GM23338 (cell line): ENCODE results near the gene UBXN11. TPM values are rescaled to one million over a fixed set of nuclear protein-coding genes. Genes with fewer than 3 reads are reported as not detected.

Experiments
- ATAC-seq: fragments of 200-7000 bp; cut with Tn5 transposase; 3 replicates; pipeline ENCODE4 v1.9.1; 2020
- DNase-seq: peaks from one replicate; pipeline ENCODE4 v3.0.0-alpha.2; 2015; ENCODE audit warnings: low spot score
- H2AFZ ChIP-seq: fragments of 200-600 bp; sonication (generic); 2 replicates; pipeline ENCODE4 v1.8.0; 2016; ENCODE audit warnings: antibody characterized with exemption, mild to moderate bottlenecking, moderate library complexity
- H3F3A ChIP-seq: fragments of 200-600 bp; sonication (generic); replicated peaks from 2 replicates; pipeline ENCODE4 v1.8.0; 2017; ENCODE audit warnings: antibody characterized with exemption, mixed run types, low read depth
- H3K27ac ChIP-seq: fragments of 200-600 bp; sonication (generic); 2 replicates; pipeline ENCODE4 v1.6.1; 2016; ENCODE audit warnings: low read depth
- H3K27me3 ChIP-seq: fragments of 200-600 bp; sonication (generic); 2 replicates; pipeline ENCODE4 v1.8.0; 2016; ENCODE audit warnings: mild to moderate bottlenecking, mixed run types, moderate library complexity; ENCODE audit not compliant: insufficient read depth
- H3K36me3 ChIP-seq: fragments of 200-600 bp; sonication (generic); 2 replicates; pipeline ENCODE4 v1.8.0; 2016; ENCODE audit warnings: mild to moderate bottlenecking; ENCODE audit not compliant: insufficient read depth
- H3K4me1 ChIP-seq: fragments of 200-600 bp; sonication (generic); 2 replicates; pipeline ENCODE4 v1.8.0; 2016; ENCODE audit warnings: mild to moderate bottlenecking, moderate library complexity; ENCODE audit not compliant: insufficient read depth
- H3K4me2 ChIP-seq: fragments of 200-600 bp; sonication (generic); 2 replicates; pipeline ENCODE4 v1.7.1; 2017; ENCODE audit warnings: mixed run types
- H3K4me3 ChIP-seq: fragments of 200-600 bp; sonication (generic); 2 replicates; pipeline ENCODE4 v1.6.1; 2016; ENCODE audit warnings: mixed run types
- H3K79me2 ChIP-seq: fragments of 200-600 bp; sonication (generic); replicated peaks from 2 replicates; pipeline ENCODE4 v1.8.0; 2017; ENCODE audit warnings: mild to moderate bottlenecking; ENCODE audit not compliant: insufficient read depth
- H3K9me2 ChIP-seq: fragments of 200-600 bp; sonication (generic); 2 replicates; pipeline ENCODE4 v1.8.0; 2017; ENCODE audit not compliant: insufficient read depth
- H4K20me1 ChIP-seq: fragments of 200-600 bp; sonication (generic); replicated peaks from 2 replicates; pipeline ENCODE4 v1.8.0; 2017; ENCODE audit warnings: mild to moderate bottlenecking; ENCODE audit not compliant: insufficient read depth
- H3K27ac Mint-ChIP-seq: 2 replicates; pipeline ENCODE4 v1.8.0; 2020; ENCODE audit warnings: inconsistent platforms, mild to moderate bottlenecking, moderate library complexity, mixed read lengths
- H3K27me3 Mint-ChIP-seq: 3 replicates; pipeline ENCODE4 v1.8.0; 2022; ENCODE audit warnings: low read depth, mild to moderate bottlenecking, moderate library complexity, mixed read lengths, inconsistent platforms; ENCODE audit not compliant: insufficient read depth, poor library complexity
- H3K36me3 Mint-ChIP-seq: 3 replicates; pipeline ENCODE4 v1.8.0; 2021; ENCODE audit warnings: low read depth, mild to moderate bottlenecking, inconsistent platforms, moderate library complexity, mixed read lengths
- H3K4me1 Mint-ChIP-seq: 3 replicates; pipeline ENCODE4 v1.8.0; 2020; ENCODE audit warnings: mild to moderate bottlenecking, inconsistent platforms, mixed read lengths
- H3K4me3 Mint-ChIP-seq: 3 replicates; pipeline ENCODE4 v1.8.0; 2021; ENCODE audit warnings: moderate library complexity, mild to moderate bottlenecking, inconsistent platforms, mixed read lengths
- H3K9me3 Mint-ChIP-seq: 3 replicates; pipeline ENCODE4 v1.8.0; 2020; ENCODE audit warnings: moderate library complexity, mild to moderate bottlenecking, inconsistent platforms, mixed read lengths
- CREB1 ChIP-seq: fragments of 250-450 bp; sonication (Bioruptor Pico); IDR thresholded peaks from 2 replicates; pipeline ENCODE4 v1.5.0; 2020; ENCODE audit warnings: low read depth, mild to moderate bottlenecking, moderate library complexity
- CTCF ChIP-seq, 2 experiments: fragments of 200-600 bp in 1 of 2; sonication (generic) in 1 of 2; conservative IDR thresholded peaks; 2 replicates each; pipeline versions ENCODE4 v1.5.1 to v1.6.1; 2016 to 2017; ENCODE audit warnings: antibody characterized with exemption in 2 of 2, low read depth in 2 of 2, mild to moderate bottlenecking in 2 of 2, moderate library complexity in 1 of 2
- ETS1 ChIP-seq: IDR thresholded peaks from 2 replicates; pipeline ENCODE4 v1.6.1; 2016; ENCODE audit warnings: antibody characterized with exemption
- EZH2 ChIP-seq: fragments of 200-600 bp; sonication (generic); IDR thresholded peaks from one replicate; pipeline ENCODE4 v1.8.0; 2017; ENCODE audit warnings: antibody characterized with exemption, mild to moderate bottlenecking, low read depth; ENCODE audit not compliant: unreplicated experiment
- EZH2phosphoT487 ChIP-seq: fragments of 200-600 bp; sonication (generic); IDR thresholded peaks from one replicate; pipeline ENCODE4 v1.8.1; 2018; ENCODE audit warnings: antibody characterized with exemption; ENCODE audit not compliant: unreplicated experiment
- JUNB ChIP-seq: IDR thresholded peaks from one replicate; pipeline ENCODE4 v1.6.1; 2016; ENCODE audit warnings: antibody characterized with exemption; ENCODE audit not compliant: unreplicated experiment
- NANOG ChIP-seq: IDR thresholded peaks from 2 replicates; pipeline ENCODE4 v1.6.1; 2016; ENCODE audit warnings: antibody characterized with exemption, borderline replicate concordance
- POLR2AphosphoS5 ChIP-seq: IDR thresholded peaks from 2 replicates; pipeline ENCODE4 v1.6.1; 2016; ENCODE audit warnings: antibody characterized with exemption, low read depth
- STAT1 ChIP-seq: IDR thresholded peaks from one replicate; pipeline ENCODE4 v1.6.1; 2016; ENCODE audit warnings: antibody characterized with exemption; ENCODE audit not compliant: unreplicated experiment
- ZNF114 ChIP-seq: fragments of 250-450 bp; sonication (Bioruptor Pico); IDR thresholded peaks from 2 replicates; pipeline ENCODE4 v1.5.0; 2020; ENCODE audit warnings: mild to moderate bottlenecking, moderate library complexity
- ZNF331 ChIP-seq: fragments of 250-450 bp; sonication (Bioruptor Pico); IDR thresholded peaks from 2 replicates; pipeline ENCODE4 v1.5.0; 2020; ENCODE audit warnings: low read depth, mild to moderate bottlenecking, moderate library complexity
- ZNF462 ChIP-seq: fragments of 250-450 bp; sonication (Bioruptor Pico); IDR thresholded peaks from 2 replicates; pipeline ENCODE4 v1.5.0; 2020; ENCODE audit warnings: mild to moderate bottlenecking, moderate library complexity
- polyA plus RNA-seq: library from polyadenylated mRNA; unstranded; fragments of >200 nt; fragmentation: Nextera tagmentation; extraction: Ambion mirVana; gene quantifications from 2 replicates; pipeline ENCODE4 v1.2.1, GENCODE V29; 2016
- total RNA-seq: library from RNA; depleted of rRNA; stranded (reverse); fragments of >200 nt; shearing (Covaris generic); gene quantifications from 2 replicates; pipeline ENCODE4 v1.2.3, GENCODE V29; 2014

UBXN11 gene
- total and polyA plus RNA-seq, 2 experiments from 2014 or later = 8.0 to 8.3 TPM

- no peak for TF ChIP-seq NANOG
- TF ChIP-seq POLR2AphosphoS5 = no peak
- TF ChIP-seq ETS1 = no peak
- TF ChIP-seq ZNF331 (CRISPR knock-in tag) = no peak
These were observed 40.0 kb upstream of the UBXN11 start (continued) for GRCh38 chr1:26346274-26347033.

GRCh38 chr1:26345718-26346117, 39.3 kb upstream of the UBXN11 start:
- H3K27me3 Mint-ChIP-seq = peaks cover 20% of the 10 kb centered on the region
- Histone ChIP-seq H3K4me3 (no peak overlapping the region), H3K27ac (no peak overlapping the region), H3K27me3 (no peaks in the 10 kb centered on the region), H3F3A (no peaks in the 10 kb centered on the region), H3K4me2 (no peak overlapping the region), H3K79me2 (no peaks in the 10 kb centered on the region), H3K4me1 (peaks cover 9% of the 10 kb centered on the region), H2AFZ (no peak overlapping the region), H3K9me2 (no peaks in the 10 kb centered on the region), H3K36me3 (no peaks in the 10 kb centered on the region), H4K20me1 (no peaks in the 10 kb centered on the region)
- H3K9me3 Mint-ChIP-seq = no peaks in the 10 kb centered on the region
- H3K27ac Mint-ChIP-seq = no peak overlapping the region
- TF ChIP-seq ZNF462 (CRISPR knock-in tag) = no peak
- TF ChIP-seq STAT1 = no peak
- no peak for TF ChIP-seq CTCF (conservative IDR thresholded peaks at IDR 0.05; ENCODE audit: low read depth in 2 of 2)
- no peak for TF ChIP-seq EZH2
- no peak for TF ChIP-seq EZH2phosphoT487
- no peak for TF ChIP-seq ZNF114 (CRISPR knock-in tag)
- TF ChIP-seq NANOG = no peak
- TF ChIP-seq JUNB = no peak
- no peak for TF ChIP-seq POLR2AphosphoS5
- no peak for TF ChIP-seq CREB1 (CRISPR knock-in tag)
- no peak for TF ChIP-seq ZNF331 (CRISPR knock-in tag)
- TF ChIP-seq ETS1 = no peak
- H3K36me3 Mint-ChIP-seq = no peaks in the 10 kb centered on the region
- no peak for DNase-seq
- H3K4me1 Mint-ChIP-seq = peaks cover 12% of the 10 kb centered on the region
- H3K4me3 Mint-ChIP-seq = no peak overlapping the region
- peak; percentile 47; the same call in 2 of the 3 replicates for ATAC-seq
